ENCODE results near the gene NACC2.
"Not testable (repeated sequence)": the region's sequence is repeated elsewhere in the genome, so short reads cannot be mapped to it uniquely, and the experiment has no call there.

Gene NACC2

GRCh38 chr9:135971111-135971766 is 123.8 kb downstream of the NACC2 start:
- no peak for DNase-seq

DNA sequence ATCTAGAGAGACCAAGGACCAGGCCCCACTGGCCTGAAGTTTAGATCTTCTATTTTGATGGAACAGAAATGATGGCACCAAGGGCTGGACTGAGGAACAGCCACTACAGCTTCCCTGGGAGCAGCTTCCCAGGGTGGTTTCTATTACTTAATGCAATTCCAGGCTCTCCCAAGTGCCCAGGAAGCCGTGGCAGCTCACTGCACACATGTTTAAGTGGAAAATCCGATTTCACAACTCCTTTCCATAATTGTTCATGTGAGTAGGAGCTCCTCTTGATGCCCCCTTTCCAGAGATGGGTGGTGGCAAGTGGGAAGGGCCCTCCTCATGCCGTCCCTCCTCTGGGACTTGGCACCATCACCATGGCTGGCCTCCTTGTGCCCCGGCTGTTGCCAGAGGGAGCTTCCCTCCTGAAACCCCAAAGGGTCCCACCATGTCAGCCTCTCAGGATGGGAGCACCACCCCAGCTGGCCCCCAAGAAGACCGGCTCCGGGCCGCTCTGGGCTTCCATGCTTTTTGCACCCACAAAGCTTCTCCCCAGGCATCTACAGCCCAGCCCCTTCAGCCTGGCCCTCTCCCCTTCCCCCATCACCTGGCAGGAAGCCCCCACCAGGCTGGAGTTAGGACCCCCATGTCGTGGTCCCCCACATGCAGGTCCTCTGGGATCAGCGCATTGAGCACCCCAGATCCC is 124.8 kb downstream of the NACC2 start:
- DNase-seq = no peak

DNA sequence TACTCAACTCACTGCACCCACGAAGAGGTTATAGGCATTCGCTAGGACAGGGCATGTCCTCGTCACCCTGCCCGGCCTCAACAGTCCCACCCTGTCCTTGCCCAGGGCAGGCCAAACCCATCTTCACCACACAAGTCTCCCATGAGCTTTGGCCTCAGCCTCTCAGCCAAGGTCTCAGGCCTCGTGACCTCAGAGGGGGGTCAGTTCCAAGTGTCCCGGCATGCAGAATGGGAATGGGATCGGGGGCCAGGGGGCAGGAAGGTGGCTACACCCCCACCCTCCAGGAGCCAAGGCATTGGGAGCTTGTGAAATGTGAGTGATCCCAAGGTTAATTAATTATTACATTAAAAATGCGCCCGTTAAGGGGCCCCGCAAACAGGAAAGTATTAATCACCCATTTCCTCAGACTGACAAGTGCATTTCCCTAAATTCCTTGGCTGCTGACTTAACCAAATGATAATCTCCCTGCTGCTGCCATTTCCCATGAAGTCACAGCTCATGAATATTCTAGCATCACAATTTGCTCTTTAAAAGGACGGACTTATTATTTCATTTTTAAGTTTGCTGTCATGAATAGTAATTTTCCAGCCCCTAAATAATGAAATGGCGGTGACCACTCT is 125.9 kb downstream of the NACC2 start:
- DNase-seq = no peak

- DNase-seq = no peak
Observed at GRCh38 chr9:135968601-135969000, 126.5 kb downstream of the NACC2 start.

DNA sequence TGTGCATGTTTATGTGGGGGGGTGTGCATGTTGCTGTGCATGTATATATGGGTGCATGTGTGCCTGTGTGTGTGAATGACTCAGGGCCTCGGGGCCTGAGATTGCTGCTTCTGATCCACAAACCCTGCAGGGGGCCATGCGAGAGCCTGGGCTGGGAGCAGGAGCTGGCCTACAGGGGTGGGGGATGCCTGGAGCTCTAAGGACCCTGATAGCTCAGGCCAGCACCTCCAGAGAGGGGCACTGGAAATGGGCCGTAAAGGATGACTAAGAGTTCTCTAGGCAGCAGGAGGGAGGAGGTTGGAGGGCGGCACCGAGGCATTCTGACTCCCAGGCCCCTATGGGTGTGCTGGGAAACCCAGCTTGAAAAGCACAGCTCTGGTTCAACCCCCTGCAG is 127.0 kb downstream of the NACC2 start:
- no peak for DNase-seq

DNA sequence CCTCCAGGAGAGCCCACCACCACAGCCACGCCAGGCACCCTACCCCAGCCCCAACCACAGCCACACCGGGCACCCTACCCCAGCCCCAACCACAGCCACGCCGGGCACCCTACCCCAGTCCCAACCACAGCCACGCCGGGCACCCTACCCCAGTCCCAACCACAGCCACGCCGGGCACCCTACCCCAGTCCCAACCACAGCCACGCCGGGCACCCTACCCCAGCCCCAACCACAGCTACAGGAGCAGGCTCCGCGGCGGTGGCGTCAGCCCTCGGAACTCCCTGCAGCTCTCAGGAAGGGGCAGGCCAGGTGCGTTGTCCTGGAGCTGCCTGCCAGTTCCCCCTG is 128.2 kb downstream of the NACC2 start:
- DNase-seq = not testable (repeated sequence)

GRCh38 chr9:135965124-135965756 is 129.8 kb downstream of the NACC2 start:
- DNase-seq = no peak

GRCh38 chr9:135963938-135964337 is 131.2 kb downstream of the NACC2 start:
- no peak for DNase-seq

GRCh38 chr9:135963338-135963737 is 131.8 kb downstream of the NACC2 start:
- DNase-seq = no peak

DNA sequence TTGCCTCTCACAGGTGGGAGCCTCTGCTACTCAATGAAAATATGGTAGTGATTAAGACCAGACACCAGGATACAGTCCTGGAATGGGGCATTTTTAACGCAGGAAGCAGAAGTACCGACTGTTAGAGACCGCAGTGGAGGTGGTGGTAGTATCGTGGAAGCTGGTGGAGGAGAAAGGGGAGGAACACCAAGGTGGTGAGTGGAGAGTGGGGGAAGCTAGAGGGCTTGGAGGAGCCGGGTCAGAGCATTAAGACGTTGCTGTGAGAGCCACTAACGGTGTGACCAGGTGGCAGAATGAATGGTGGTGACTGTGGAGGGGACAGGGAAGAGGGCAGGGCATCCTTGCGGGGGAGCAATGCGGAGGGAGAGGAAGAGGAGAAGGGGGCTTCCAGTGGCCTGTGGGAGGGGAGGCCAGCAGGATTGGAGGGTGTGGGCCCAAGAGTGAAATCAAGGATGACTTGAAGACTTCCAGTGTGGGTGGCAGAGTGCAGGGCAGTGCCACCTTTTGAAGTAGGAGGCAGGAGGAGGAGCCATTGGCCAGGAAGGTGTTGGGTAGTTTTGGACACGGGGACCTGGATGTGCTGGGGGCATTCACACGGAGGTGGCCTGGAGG is 132.3 kb downstream of the NACC2 start:
- DNase-seq = no peak

DNA sequence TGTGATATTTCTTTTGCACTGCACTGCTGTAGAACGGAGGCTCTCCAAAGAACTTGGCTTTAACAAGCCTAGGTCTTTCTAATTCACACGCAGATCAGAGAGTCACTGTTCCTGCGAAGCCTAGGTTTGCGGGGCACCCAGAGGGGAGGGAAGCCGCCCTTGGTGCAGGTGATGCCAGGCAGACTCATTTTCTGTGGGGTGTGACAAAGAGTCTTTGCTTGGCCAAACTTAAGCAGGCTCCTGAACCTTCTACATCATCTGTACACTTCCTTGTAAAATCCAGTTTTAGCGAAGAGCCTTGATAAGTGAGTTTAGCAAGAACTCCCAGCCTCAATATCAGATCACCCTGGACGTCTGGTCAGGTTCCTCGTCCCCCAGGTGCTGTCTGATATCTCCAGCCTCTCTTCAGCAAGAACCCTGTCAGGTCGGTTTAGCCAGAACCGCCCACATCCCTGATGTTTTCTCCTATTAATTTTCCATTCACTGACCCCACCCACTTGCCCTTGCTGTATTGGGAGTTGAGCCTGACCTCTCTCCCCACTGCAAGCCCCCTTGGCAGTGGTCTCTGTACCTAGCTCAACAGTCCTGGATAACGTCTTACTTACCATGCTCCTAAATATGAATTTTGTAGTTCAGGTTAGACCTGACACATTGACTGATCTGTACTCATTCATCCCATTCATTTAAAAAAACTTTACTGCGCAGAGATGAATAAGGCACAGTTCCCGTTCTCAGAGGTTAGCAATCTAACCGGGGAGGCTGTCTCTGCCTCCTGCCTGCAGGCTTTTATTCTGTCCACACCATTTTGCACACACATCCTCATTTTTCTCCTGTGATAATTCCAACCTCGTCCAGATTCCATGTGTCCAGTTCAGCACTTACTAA is 133.0 kb downstream of the NACC2 start:
- DNase-seq = peak; percentile 36 to 45

DNA sequence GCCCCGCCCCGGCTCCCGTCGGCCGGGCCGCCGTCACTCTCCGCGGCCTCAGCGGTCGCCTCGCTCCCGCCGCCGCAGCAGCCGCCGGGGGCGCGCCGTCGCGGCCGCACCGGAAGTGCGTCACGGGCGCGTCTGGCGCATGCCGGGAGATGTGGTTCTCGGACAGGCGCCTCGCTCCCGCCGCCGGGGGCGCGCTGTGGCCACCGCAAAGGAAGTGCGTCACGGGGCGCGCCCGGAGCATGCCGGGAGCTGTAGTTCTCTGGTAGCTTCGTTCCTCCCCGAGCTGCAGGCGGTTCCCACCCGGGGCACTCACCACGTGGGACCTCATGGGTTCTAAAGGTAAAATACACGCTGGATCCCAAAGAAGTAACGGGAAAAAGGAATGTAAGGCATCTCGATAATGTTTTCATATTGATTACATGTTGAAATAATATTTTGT is 133.8 kb downstream of the NACC2 start, which contains the start of gene UBAC1:
TSS of gene UBAC1 (minus strand) at position 97 of the 439 bp plus-strand sequence. CDS start 211 bp downstream, outside the sequence.
- peak; percentile 95 to 97 for DNase-seq

DNA sequence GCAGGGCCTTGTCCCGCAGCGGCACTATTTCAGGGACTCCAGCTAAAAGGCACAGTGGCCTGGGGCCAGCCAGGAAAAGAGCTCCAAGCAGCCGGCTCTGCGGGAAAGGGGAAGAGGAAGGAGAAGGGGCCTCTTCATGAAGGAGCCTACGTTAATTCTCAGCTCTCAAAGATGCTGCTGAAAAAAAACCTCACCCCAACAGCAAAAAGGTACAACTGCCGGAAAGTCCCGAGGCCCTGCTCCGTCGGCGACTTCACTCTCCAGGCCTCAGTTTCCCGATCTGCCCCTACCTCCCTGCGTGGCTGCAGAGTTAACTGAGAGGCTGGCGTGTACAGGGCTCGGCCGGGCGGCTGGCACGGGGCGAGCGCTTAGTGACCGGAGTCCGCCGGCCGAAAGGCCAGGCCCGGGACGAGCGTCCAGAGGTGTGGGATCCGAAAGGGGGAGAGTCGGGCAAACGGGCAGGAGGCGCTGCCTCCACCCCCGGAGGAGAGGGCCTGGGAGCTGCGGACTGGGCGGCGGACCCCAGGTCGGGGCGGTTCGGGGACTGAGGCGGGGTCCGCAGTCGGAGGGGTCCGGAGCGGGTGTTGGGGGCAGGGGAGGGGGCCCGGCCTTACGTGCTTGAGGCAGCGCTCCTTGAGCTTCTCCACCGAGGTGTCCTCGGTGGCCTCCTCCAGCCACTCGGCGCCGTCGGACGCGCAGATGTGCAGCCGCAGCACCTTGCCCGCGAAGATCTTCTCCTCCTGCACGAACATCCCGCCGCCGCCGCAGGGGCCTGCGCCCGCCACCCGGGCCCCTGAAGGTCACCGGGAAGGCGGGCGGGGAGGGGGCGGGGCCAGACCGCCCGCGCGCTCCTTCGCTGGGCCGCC is 134.4 kb downstream of the NACC2 start:
- no peak for DNase-seq

GRCh38 chr9:135959814-135960213 is 135.3 kb downstream of the NACC2 start:
- DNase-seq = no peak

GRCh38 chr9:135958485-135958884 is 136.6 kb downstream of the NACC2 start:
- DNase-seq = no peak

DNA sequence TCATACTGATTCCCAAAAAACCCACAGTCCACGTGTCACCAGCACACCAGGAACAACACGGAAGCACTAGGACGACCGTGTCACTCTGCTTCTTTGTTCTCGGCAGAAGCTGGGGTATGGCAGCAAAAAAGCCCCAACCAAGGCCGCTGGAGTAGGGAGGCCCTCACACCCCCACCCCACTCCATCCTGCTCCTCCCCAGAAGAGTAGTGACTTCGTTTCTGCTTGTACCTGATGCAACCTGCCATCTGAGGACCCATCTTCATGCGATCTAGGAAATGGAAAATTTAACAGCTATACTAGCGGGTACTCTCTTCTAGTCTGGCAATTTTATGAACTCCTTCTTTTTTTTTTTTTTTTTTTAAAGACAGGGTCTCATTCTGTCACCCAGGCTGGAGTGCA is 137.7 kb downstream of the NACC2 start:
- DNase-seq = no peak

GRCh38 chr9:135956802-135957174 is 138.3 kb downstream of the NACC2 start:
- DNase-seq = no peak
